Measurements from ENCODE around the gene CDC42EP5. TPM values are rescaled to one million over a fixed set of nuclear protein-coding genes. Genes with fewer than 3 reads are reported as not detected.
A peak's percentile ranks its signal among the peaks of the same experiment; 100 is the strongest.

Gene CDC42EP5
- polyA plus RNA-seq, 3 donors: not detected

DNA sequence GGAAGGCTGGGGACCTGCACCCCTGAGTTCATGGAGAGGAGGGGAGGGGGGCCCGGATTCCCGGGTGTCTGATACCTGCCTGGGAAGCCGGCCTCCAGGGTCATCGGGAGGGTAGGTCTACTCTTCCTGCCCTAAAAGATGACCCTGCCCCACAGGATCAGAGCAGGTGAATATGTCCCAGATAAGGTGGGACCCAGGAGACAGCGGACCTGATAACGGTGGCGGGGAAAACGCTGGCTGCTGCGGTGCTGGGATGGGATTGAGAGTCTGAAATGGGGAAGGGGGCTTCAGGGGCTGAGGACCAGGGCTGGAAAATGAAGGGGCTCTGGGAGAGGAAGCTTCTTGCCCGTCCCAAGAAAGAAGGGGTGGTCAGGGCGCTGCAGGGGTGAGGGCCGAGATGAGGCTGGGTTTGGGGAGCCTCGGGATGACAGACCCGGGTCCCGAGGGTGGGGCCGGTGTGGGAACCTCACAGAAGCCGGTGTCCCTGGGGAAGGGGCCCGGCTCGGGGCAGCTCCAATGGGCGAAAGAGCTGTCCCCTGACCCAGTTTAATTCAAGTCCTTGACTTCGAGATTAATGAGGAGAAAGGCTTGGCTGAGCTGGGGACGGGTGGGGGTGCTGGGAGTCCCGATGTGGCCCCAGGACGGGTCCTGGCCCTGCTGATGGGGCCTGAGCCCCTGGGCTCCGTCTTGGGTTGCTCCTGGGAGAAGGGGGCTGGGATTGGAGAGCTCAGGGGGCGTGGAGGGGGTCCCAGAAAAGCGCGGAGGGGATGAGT lies 57.0 kb downstream of the CDC42EP5 start:
- Mint-ChIP-seq H3K27ac (no peak overlapping the region), H3K4me1 (peaks cover 14% of the 10 kb centered on the region), H3K27me3 (ENCODE audit: low read depth in 3 of 3) (peaks cover 50 to 70% (median 53%) of the 10 kb centered on the region in 3 donors), H3K4me3 (peak overlapping the region in 1 of 2 donors; percentile 61), H3K9me3 (peaks cover 7 to 24% (median 18%) of the 10 kb centered on the region in 7 donors), H3K36me3 (peaks cover 0 to 6% of the 10 kb centered on the region in 2 donors)
- Histone ChIP-seq H3K9ac (ENCODE audit: insufficient read depth, low read length, poor library complexity, severe bottlenecking) (no peak overlapping the region), H3K4me1 (ENCODE audit: control insufficient read depth in 1 of 2, insufficient read depth in 2 of 2, low read length in 2 of 2) (peaks cover 12 to 15% of the 10 kb centered on the region in 2 donors), H3K79me2 (ENCODE audit: insufficient read depth, low read length) (no peaks in the 10 kb centered on the region), H3K9me3 (replicated peaks in 1 of 2; ENCODE audit: control insufficient read depth in 1 of 2, insufficient read depth in 1 of 2, low read length in 2 of 2) (peaks cover 0 to 10% of the 10 kb centered on the region in 2 donors), H3K4me3 (replicated peaks in 1 of 3; ENCODE audit: low read depth in 2 of 3, low read length in 3 of 3) (no peak overlapping the region), H3K27me3 (ENCODE audit: control insufficient read depth in 2 of 2, insufficient read depth in 2 of 2, low read length in 2 of 2) (peaks cover 30 to 64% of the 10 kb centered on the region in 2 donors), H3K36me3 (replicated peaks in 1 of 2; ENCODE audit: control insufficient read depth in 1 of 2, insufficient read depth in 2 of 2, low read length in 2 of 2) (no peaks in the 10 kb centered on the region), H4K20me1 (ENCODE audit: insufficient read depth, low read length) (no peaks in the 10 kb centered on the region), H3K27ac (ENCODE audit: low read depth in 1 of 2, low read length in 2 of 2) (no peak overlapping the region), H2AFZ (ENCODE audit: insufficient read depth, low read depth, low read length, poor library complexity, severe bottlenecking) (no peak overlapping the region), H3K4me2 (replicated peaks; ENCODE audit: extremely low read depth, low read length, poor library complexity, severe bottlenecking) (no peak overlapping the region)
- 7% methylated on average over 24 of the region's 28 CpGs for WGBS (ENCODE audit: insufficient coverage)
- no peak for DNase-seq
- intact Hi-C loops (cut with micrococcal nuclease): loop anchor here in 1 of 2 donors (10.0 kb wide), 1 partner anchor 119 kb away; no protein-coding TSS in a partner anchor
- TF ChIP-seq, protein P1, sequence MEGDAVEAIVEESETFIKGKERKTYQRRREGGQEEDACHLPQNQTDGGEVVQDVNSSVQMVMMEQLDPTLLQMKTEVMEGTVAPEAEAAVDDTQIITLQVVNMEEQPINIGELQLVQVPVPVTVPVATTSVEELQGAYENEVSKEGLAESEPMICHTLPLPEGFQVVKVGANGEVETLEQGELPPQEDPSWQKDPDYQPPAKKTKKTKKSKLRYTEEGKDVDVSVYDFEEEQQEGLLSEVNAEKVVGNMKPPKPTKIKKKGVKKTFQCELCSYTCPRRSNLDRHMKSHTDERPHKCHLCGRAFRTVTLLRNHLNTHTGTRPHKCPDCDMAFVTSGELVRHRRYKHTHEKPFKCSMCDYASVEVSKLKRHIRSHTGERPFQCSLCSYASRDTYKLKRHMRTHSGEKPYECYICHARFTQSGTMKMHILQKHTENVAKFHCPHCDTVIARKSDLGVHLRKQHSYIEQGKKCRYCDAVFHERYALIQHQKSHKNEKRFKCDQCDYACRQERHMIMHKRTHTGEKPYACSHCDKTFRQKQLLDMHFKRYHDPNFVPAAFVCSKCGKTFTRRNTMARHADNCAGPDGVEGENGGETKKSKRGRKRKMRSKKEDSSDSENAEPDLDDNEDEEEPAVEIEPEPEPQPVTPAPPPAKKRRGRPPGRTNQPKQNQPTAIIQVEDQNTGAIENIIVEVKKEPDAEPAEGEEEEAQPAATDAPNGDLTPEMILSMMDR (IDR thresholded peaks at IDR 0.05): no peak

DNA sequence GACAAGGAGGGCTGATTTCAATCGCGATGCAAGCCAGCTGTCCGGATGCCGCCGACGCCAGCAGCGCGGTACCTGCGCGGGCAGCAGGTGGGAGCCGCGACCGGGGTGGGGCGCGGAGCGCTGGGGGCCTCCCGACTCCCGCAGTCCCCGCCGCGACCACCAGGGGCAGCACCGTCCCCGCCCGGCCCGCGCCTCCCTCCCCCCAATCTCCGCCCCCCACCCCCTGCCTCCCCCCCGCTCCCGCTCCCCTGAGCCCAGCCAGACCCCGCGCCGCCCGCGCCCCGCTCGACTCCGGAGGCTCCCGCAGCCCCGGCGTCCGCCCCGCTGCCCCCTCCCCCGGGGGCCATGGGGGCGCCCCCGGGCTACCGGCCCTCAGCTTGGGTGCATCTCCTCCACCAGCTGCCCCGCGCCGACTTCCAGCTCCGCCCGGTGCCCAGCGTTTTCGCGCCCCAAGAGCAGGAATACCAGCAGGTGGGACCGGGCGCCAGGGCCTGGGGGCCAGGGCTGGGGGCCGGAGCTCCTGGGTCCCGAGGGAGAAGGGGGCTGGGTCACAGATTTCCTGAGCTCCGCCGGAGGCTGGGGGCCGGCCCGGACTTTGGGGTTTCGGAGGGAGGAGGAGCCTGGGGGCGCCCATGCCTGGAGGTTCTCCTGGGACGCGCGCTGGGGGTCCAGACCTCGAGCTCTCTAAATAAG lies 57.7 kb downstream of the CDC42EP5 start, which contains the start of gene TTYH1:
Gene TTYH1, plus strand, starts transcription at position 257 of the 693 bp plus-strand sequence. Its CDS starts 89 bp downstream, at position 346.
- H3K4me3 Mint-ChIP-seq: peak within 1 kb of the TSS in 1 of 2 donors; percentile 61
- intact Hi-C loops (cut with micrococcal nuclease): loop anchor here in 1 of 2 donors (10.0 kb wide), 1 partner anchor 119 kb away; no protein-coding TSS in a partner anchor
- peaks cover 56 to 71% (median 56%) of the 10 kb centered on the region in 3 donors for H3K27me3 Mint-ChIP-seq (ENCODE audit: low read depth in 3 of 3)
- no peaks in the 10 kb centered on the region for H3K36me3 ChIP-seq (replicated peaks in 1 of 2; ENCODE audit: control insufficient read depth in 1 of 2, insufficient read depth in 2 of 2, low read length in 2 of 2)
- H3K9me3 ChIP-seq (replicated peaks in 1 of 2; ENCODE audit: control insufficient read depth in 1 of 2, insufficient read depth in 1 of 2, low read length in 2 of 2): peaks cover 0 to 10% of the 10 kb centered on the region in 2 donors
- peaks cover 7 to 24% (median 18%) of the 10 kb centered on the region in 7 donors for H3K9me3 Mint-ChIP-seq
- TF ChIP-seq, protein P1 (IDR thresholded peaks at IDR 0.05): peak; percentile 60
- no peaks in the 10 kb centered on the region for H3K79me2 ChIP-seq (ENCODE audit: insufficient read depth, low read length)
- H3K4me3 ChIP-seq (replicated peaks in 1 of 3; ENCODE audit: low read depth in 2 of 3, low read length in 3 of 3): no peak within 1 kb of the TSS
- no peak within 1 kb of the TSS for H3K9ac ChIP-seq (ENCODE audit: insufficient read depth, low read length, poor library complexity, severe bottlenecking)
- peaks cover 14% of the 10 kb centered on the region for H3K4me1 Mint-ChIP-seq
- H3K36me3 Mint-ChIP-seq: peaks cover 0 to 6% of the 10 kb centered on the region in 2 donors
- H3K27ac ChIP-seq (ENCODE audit: low read depth in 1 of 2, low read length in 2 of 2): no peak within 1 kb of the TSS
- 1% methylated on average over 33 of the region's 68 CpGs for WGBS (ENCODE audit: insufficient coverage)
- peak within 1 kb of the TSS in 1 of 7 donors; percentile 19 for H3K27ac Mint-ChIP-seq
- no peaks in the 10 kb centered on the region for H4K20me1 ChIP-seq (ENCODE audit: insufficient read depth, low read length)
- no peak for DNase-seq
- H3K27me3 ChIP-seq (ENCODE audit: control insufficient read depth in 2 of 2, insufficient read depth in 2 of 2, low read length in 2 of 2): peaks cover 30 to 63% of the 10 kb centered on the region in 2 donors
- no peak within 1 kb of the TSS for H3K4me2 ChIP-seq (replicated peaks; ENCODE audit: extremely low read depth, low read length, poor library complexity, severe bottlenecking)
- H3K4me1 ChIP-seq (ENCODE audit: control insufficient read depth in 1 of 2, insufficient read depth in 2 of 2, low read length in 2 of 2): peaks cover 12 to 15% of the 10 kb centered on the region in 2 donors
- no peak within 1 kb of the TSS for H2AFZ ChIP-seq (ENCODE audit: insufficient read depth, low read depth, low read length, poor library complexity, severe bottlenecking)

All from CD14-positive monocyte (primary cell).